ENCODE data around the gene POMGNT1. TPM values are rescaled to one million over a fixed set of nuclear protein-coding genes. Genes with fewer than 3 reads are reported as not detected.

Gene POMGNT1
- total and polyA plus RNA-seq, 2 of the 13 experiments (the other 11 are each of a cell fraction or from before 2014, with no cell fraction given), result 33.9 to 46.8 TPM

GRCh38 chr1:46183079-46183847 is 15.0 kb downstream of the POMGNT1 start (continued):
- TF ChIP-seq, protein P1, sequence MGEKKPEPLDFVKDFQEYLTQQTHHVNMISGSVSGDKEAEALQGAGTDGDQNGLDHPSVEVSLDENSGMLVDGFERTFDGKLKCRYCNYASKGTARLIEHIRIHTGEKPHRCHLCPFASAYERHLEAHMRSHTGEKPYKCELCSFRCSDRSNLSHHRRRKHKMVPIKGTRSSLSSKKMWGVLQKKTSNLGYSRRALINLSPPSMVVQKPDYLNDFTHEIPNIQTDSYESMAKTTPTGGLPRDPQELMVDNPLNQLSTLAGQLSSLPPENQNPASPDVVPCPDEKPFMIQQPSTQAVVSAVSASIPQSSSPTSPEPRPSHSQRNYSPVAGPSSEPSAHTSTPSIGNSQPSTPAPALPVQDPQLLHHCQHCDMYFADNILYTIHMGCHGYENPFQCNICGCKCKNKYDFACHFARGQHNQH (CRISPR knock-in tag; IDR thresholded peaks at IDR 0.05), result no peak; the same call in 1 of the 2 replicates
- TF ChIP-seq KLF13 (CRISPR knock-in tag; IDR thresholded peaks at IDR 0.05) (no peak), ZNF207 (IDR thresholded peaks at IDR 0.05; ENCODE audit: borderline replicate concordance) (no peak), ZNF768 (CRISPR knock-in tag; IDR thresholded peaks at IDR 0.05) (no peak), YEATS2 (CRISPR knock-in tag; IDR thresholded peaks at IDR 0.05; ENCODE audit: borderline replicate concordance) (no peak), HNRNPLL (IDR thresholded peaks at IDR 0.05; ENCODE audit: low read depth, low read length, poor library complexity, severe bottlenecking) (no peak), ZNF772 (CRISPR knock-in tag; IDR thresholded peaks at IDR 0.05) (no peak), ZNF530 (CRISPR knock-in tag; IDR thresholded peaks at IDR 0.05; ENCODE audit: low read depth) (no peak), ZC3H4 (CRISPR knock-in tag; IDR thresholded peaks at IDR 0.05; ENCODE audit: borderline replicate concordance) (no peak)
- TF ChIP-seq, protein P2, sequence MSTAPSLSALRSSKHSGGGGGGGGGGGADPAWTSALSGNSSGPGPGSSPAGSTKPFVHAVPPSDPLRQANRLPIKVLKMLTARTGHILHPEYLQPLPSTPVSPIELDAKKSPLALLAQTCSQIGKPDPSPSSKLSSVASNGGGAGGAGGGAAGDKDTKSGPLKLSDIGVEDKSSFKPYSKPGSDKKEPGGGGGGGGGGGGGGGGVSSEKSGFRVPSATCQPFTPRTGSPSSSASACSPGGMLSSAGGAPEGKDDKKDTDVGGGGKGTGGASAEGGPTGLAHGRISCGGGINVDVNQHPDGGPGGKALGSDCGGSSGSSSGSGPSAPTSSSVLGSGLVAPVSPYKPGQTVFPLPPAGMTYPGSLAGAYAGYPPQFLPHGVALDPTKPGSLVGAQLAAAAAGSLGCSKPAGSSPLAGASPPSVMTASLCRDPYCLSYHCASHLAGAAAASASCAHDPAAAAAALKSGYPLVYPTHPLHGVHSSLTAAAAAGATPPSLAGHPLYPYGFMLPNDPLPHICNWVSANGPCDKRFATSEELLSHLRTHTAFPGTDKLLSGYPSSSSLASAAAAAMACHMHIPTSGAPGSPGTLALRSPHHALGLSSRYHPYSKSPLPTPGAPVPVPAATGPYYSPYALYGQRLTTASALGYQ (CRISPR knock-in tag; IDR thresholded peaks at IDR 0.05), result 0 out of 2 replicates have a peak, but pooled peaks have one; percentile 20

Data from HepG2 (cell line).